ENCODE data around the gene POLR3G.

DNA sequence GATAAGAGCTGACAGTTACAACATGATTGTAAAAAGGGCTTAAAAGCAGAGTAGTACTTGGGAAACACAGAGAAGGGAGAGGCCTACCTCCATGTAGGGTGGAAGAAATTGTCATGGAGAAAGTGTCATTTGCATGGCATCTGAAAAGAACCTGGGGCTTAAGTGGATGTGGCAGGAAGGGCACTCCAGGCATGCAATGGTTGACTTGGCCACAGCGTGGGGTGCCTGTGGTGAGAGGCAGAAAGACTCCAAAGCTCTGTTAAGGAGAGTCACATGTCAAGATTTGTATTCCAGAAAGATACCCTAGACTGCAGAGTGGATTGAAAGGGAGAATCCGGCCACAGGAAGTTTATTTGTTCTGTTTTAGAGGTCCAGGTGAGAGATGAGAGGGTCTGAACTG lies 2.4 kb downstream of the POLR3G start:
- TF ChIP-seq CTCF (IDR thresholded peaks at IDR 0.05) (no peak), EP300 (IDR thresholded peaks at IDR 0.05) (no peak)
